ENCODE data around the gene XRCC5. TPM values are rescaled to one million over a fixed set of nuclear protein-coding genes. Genes with fewer than 3 reads are reported as not detected.

XRCC5 gene
- total and polyA plus RNA-seq, 2 of the 8 experiments (the other 6 are each of a cell fraction or from before 2014, with no cell fraction given): 308 to 644 TPM

DNA sequence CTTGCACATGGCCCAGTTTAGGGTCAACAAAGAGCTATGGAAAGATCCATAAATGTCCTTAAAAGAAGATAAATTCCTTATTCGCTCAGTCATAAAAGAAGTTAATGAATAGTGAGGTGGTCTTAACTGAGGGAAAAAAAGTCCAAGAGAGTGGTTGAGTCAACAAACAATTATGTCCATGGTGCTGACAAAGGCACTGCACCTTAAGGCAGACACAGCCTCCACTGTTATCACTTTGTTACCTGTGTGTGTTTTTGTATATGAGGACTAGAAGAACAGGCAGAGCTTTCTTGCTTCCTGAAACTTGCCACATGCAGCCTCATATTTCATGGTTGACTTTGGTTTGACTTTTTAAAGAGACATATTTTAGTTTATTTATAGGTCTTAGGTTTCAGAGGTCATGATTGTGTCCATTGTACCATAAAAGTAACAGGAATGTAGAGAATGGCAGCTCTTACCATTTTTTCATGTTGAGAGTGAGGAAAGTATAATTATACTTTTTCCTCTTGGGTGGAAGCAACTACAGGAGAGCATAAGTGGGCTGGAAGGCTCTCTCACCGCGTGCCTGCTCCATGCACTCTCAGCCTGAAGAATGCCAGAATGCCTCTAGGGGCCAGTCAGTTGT is 93.6 kb downstream of the XRCC5 start (continued):
- no peak for TF ChIP-seq JUND (IDR thresholded peaks at IDR 0.05; ENCODE audit: low read length)
- no peak for TF ChIP-seq HDAC6 (IDR thresholded peaks at IDR 0.05; ENCODE audit: low read depth, low read length)
- TF ChIP-seq NANOG (IDR thresholded peaks at IDR 0.05; ENCODE audit: insufficient read depth, low read depth, low read length, poor library complexity, severe bottlenecking): no peak

All from H1 (cell line).